Measurements from ENCODE around the gene HPCAL1.

HPCAL1 gene

DNA sequence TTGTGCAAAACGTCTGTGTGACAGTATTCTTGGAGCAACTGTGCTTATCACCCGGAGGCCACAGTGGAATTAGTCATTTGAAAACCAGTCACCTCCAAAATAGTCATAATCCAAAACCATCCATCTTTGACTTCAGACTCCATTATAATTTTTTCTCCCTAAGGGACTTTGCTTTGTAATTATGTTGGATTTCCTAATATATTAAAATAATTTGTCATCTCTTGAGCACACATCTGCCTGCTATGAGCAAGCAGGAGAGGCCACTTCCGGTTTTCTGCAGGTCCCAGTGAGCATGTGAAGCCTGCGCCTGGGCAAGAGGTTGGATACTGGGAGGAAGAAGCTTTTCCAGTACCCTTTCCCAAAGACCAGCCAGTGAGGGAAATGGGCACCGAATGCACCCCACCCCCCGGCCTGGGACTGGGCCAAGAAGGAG lies 87.7 kb downstream of the HPCAL1 start:
- DNase-seq (ENCODE audit: low read depth) = no peak

DNA sequence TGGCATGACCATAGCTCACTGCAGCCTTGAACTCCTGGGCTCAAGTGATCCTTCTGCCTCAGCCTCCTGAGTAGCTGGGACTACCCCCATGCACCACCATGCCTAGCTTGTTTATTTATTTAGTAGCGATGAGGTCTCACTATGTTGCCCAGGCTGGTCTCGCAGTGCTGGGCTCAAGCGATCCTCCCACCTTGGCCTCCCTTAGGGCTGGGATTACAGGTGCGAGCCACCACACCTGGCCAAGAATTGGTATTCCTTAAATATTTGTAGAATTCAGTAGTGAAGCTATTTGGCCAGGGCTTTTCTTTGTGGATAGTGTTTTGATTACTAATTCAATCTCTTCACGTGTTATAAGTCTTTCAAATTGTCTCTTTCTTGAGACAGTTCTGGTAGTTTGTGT lies 89.4 kb downstream of the HPCAL1 start:
- no peak for DNase-seq (ENCODE audit: low read depth)

DNA sequence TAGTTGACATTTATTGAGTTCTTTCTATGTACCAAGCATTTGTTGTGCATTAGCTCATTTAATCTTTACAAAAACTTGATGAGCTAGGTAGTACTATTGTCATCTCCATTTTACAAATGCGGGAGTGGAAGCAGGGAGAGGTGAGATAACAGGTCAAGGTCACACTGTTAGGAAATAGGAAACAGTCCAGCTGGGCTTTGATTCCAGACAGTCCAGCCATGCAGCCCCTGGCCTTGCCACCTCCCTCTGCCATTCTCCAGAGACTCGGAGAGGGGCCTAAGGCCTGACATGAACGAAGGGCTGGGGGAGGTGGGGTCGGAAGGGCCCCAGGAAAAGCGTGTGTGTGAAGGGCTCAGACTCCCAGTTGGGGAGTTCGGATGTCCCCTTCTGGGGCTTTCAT lies 89.8 kb downstream of the HPCAL1 start:
- no peak for DNase-seq (ENCODE audit: low read depth)

DNA sequence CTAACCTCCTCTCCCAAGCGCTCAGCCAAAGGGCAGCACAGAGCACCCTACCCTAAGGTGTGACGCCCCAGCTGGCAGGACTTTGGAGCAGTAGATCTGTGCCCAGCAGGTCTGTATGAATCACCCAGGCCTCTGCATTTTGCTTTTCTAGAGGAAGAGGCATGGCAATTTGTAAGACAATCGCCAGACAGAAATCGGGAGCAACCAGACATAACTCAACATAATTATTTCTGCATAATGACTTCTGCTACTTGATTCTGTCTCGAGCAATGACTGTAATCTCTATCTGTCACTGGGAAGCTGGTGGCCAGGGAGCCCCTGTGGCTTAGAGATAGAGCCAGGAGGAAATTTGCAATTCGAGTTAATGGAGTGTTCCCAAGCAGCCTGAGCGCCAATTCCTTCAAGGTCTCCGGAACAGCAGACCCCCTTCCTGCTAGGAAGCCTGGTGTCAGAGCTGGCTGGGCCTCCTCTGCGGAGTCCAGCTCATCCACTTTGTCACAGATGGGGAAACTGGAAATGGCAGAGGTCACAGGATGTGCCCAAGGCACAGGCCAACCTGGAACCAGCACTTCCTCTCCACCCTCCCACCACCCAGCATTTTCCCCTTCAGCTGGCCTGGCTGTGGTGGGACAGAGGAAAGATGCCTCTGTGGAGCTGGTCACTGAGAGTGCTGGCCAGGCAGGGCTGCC lies 90.4 kb downstream of the HPCAL1 start:
- DNase-seq (ENCODE audit: low read depth) = no peak

DNA sequence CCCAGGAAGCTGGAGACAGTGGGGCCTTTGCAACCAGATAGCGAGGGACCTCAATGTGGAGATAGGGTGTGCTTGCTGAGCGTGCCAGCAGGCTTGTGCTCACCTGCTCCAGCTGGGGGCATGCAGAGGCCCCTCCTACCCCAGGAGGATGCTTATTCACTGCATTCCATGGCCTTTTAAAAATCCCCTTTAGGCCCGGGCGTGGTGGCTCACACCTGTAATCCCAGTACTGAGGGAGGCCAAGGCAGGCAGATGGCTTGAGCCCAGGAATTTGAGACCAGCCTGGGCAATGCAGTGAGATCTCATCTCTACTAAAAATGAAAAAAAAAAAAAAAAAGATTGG lies 90.9 kb downstream of the HPCAL1 start:
- DNase-seq (ENCODE audit: low read depth) = no peak

DNA sequence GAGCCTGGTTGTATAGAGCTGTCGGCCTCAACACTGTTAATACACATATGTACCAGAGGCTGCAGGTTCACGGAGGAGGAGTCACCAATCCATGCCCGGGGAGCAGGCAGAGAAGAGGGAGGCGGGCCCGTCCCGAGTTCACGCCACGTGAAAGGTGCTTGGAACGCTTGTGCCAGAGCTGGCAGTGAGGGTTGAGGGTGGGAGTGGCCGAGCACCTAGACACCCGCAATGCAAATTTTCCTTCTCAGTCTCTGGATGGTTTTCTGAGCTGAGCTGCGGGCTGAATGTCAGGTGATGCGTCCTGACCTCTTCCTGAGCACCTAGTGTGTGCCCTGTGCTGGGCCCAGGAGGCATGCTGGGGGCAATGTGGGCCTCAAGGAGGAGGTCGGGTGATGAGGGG lies 93.2 kb downstream of the HPCAL1 start:
- no peak for DNase-seq (ENCODE audit: low read depth)

DNA sequence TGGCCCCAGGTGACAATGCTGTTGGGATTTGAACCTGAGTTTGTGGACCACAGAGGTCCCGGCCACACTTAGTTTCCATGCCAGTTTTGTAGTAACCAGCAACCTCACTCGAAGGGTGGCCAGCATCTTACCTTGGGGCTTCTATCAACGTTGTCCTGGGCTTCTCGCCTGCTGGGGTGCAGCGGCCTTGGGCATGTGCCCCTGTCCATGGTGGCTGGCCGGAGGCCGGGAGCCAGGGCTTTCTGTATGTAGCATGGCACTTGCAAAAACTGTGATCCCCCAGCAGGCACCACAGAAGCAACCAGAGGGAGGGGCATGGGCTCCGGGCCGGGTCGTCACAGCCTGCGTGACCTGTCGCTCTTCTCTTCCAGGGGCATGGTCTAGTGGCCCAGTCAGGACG lies 93.8 kb downstream of the HPCAL1 start:
- DNase-seq (ENCODE audit: low read depth) = no peak

DNA sequence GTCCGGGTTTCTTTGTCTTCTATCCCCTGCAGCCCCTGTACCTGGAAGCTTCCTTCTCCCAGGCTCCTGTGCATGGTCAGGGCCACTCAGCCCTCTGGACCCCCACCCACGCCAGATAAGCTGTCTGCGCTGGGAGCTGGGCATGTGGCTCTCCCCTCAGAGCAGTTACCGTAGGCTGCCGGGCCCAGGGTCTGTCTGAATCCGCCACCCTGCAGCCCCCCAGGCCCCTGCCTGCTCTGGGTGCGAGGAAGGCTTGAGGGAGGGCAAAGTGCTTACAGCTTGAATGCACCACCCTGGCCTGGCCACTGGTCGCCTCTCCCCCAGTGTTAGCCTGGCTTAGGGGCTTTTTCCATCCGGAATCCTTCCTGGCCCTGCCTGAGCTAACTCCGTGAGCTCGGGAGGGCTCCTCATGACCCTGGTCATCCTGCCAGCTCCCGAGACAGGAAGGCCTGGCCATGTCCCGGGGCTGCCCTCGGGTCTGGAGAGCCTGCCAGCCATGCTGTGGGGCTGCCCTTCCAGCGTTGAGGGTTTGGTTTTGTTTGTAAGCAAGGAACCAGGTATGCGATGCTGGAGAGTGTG lies 94.7 kb downstream of the HPCAL1 start:
- no peak for DNase-seq (ENCODE audit: low read depth)

DNA sequence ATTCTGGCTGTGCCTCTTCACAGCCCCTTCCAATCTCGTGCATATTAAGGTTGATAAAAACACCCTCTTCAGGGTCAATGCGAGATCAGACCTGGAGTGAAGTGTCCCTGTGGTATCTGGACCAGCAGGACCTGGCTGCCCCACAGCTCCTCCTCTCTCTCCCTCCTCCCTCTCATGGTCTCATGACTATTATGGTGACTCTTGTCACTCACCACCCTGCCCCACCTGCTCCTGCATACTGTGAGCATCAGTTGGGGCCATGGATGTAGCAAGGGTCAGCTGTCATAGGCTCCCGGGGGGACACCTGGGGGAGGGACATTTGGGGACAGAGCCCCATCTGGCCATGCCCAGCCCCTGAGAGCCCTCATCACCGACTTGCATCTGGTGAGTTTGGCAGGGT lies 95.2 kb downstream of the HPCAL1 start:
- DNase-seq (ENCODE audit: low read depth) = no peak

DNA sequence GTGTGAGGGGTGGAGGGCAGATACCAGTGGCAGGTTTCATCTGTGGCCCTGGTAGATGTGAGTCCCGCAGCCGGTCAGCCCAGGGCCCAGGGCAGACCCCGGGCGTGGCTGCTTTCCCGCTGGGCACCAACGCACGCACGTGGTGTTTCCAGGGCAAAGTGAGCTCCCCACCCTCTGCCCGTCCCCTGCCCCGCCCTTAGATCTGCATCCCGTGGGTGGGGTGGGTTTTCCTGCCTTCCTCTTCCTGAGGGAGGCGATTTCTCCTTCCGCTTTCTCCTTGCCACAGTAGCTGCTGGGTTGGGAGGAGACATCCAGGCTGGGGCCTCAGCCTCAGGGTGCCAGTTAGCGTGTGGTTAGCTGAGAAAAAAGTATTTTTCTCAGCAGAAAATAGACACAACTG lies 95.8 kb downstream of the HPCAL1 start:
- DNase-seq (ENCODE audit: low read depth) = no peak

DNA sequence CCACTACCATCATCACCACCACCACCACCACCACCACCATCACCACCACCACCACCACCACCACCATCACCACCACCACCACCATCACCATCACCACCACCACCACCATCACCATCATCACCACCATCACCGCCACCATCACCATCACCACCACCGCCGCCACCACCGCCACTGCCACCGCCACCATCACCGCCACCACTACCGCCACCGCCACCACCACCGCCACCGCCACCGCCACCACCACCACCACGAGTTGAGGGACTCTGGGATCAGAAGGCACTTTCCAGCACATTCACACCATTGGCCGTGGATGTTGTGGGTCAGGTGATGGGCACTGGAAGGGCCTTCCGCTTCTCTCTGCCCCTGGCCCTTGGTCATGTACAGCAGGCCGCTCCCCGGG lies 96.7 kb downstream of the HPCAL1 start:
- no peak for DNase-seq (ENCODE audit: low read depth)

DNA sequence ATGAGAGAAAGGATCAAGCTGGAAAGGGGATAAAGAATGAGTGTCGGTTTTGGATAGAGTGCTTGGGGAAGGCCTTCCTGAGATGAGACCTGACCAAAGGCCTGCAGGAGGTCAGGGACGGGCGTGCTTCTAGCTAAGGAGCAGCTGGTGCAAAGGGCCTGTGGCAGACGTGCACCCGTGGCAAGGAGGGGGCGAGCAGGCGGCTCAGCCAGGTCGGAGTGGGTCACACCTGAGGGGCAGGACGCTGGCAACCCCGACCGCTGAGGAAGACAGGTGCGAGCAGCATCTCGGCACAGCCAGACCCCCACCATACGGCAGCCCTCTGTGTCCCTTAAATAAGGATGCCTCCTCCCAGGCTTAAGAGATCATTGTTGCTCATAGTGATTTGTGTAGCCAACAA lies 97.3 kb downstream of the HPCAL1 start:
- no peak for DNase-seq (ENCODE audit: low read depth)

DNA sequence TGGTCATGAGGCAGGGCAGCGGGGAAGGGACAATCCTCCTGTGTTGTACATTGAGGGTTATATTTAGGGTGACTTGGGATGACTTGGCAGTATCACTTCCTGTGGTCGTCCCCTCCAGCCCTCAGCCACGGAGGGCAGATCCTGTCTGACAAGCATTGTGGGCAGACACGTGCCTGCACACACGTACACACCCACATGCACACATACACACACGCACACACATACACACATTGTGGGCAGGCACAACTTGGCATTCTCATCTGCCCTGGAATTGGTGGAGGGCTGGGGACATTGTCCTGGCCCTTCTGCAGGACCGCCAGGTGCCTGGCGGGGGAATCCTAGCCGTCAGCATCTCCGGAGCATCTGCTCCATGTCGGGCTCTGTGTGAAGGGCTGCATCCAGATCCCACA lies 97.9 kb downstream of the HPCAL1 start:
- no peak for DNase-seq (ENCODE audit: low read depth)

DNA sequence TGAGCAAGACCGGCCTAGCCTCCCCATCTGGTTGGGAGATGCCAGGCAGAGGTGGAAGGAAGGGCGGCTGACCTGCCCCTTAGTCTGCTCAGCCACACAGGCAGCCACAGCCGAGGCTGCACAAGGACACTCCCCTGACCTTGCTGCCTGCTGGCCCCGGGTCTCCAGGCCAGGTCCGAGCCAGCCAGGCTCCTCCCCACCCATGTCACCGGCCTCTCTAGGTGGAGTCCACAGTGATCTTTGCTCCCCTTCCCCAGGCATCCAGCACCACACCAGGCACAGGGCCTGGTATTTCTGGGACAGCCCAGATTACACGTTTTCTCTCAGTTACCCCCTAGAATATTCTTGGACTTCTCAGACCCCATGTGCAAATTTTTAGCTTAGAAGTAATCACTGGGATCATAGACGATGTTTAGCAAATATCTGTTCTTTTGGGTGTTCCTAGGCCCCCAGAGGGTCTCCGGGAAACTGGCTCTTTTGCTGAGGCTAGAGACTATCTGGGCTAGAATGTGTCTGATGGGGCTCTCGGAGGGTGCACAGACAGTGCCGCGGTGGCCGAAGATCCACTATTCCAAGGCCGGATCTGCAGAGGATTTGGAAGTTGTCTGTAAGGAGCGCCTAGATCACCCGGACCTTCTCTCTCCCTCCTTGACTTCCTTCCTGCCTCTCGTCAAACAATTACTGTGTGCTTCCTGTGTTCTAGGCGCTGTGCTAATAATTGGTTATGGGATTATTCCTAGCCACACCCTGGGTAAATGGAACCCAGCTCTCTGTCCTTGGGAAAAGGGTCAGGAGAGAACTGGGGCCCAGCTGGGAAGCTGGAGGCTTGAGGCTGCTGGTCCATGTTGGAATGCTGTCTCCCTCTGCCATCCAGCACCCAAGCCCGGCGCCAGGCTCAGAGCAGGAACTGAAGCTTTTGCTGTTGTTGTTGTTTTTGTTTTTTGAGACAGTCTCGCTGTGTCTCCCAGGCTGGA lies 98.6 kb downstream of the HPCAL1 start:
- DNase-seq (ENCODE audit: low read depth) = no peak

DNA sequence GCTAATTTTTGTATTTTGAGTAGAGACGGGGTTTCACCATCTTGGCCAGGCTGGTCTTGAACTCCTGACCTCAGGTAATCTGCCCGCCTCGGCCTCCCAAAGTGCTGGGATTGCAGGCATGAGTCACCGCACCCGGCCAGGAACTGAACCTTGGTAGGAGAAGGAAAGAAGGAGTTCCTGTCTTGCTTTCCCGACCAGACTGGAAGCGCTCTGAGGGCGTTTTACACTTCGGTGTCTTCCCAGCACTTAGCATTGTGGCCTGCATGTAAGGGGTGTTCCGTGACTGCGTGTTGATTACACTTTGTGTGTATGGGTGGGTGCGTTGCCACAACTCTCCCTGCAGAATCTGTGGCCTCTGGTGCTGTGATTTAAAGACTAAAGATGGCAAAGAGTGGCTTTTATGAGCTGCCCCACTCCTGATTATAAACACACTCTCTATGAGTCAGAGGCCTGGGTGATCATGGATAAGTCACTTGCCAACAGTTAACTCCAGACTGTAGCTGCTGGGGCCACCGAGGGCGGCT lies 99.4 kb downstream of the HPCAL1 start:
- DNase-seq (ENCODE audit: low read depth) = peak; percentile 39

DNA sequence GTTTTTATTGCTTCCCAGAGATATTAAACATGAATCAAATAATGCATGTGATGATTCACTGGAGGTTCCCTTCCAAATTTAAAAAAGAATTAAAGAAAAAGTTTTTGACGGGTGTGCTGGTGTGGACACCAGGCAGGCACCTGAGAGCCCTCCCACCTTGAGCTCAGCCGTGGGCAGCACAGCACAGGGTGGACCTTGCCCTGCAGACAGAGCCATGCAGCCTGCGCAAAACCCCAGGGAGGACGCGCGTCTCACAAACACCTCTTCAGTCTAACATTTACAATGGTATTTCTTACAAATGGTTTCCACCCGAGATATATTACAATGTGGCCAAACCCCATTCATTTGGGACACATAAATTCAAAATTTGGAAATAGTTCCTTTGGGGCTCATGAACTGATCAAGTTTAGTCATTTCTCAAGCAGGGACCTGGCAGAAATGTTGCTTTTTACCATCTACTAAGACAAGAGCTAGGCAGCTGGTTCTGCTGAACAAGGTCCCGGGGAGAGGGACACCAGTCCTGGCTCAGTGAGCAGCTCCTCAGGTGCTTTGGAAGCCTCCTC lies 100.0 kb downstream of the HPCAL1 start:
- no peak for DNase-seq (ENCODE audit: low read depth)

DNA sequence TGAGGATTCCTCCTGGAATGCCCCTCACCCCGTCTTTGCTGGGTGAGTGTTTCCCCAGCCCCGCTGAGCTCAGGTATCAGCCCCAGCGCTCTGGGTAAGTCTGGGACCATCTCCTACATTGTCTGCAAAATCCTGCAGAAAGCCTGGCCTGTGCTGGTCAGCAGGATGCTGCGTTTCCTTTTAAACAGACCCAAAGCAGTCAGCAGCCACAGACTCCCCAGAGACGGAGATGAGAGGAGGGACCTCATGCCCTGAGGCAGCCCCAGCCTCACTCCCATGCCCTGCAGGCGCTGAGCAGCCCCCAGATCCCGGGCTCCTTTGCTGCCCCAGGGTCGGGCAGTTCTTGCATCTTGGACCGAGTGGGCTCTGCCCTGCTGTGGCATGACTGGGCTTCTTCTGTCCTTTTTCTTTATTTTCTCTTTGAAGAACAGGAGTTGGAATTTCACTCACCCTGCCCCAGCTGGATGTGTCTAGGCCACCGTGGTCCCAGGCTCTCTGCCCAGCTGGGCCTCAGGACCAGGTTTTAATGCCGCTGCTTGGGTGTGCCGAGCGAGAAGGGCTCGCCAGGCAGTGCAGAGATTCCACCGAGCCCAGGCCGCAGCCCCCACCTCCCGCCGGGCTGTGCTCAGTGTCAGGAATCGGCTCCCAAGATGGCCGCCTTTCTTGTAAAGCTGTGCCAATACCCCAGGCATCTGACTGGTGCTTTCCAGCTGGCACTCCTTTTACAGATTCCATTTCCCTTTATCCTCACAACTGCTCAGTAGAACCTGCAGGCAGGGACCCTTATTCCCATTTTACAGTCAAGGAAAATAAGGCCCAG lies 101.8 kb downstream of the HPCAL1 start:
- DNase-seq (ENCODE audit: low read depth) = no peak

DNA sequence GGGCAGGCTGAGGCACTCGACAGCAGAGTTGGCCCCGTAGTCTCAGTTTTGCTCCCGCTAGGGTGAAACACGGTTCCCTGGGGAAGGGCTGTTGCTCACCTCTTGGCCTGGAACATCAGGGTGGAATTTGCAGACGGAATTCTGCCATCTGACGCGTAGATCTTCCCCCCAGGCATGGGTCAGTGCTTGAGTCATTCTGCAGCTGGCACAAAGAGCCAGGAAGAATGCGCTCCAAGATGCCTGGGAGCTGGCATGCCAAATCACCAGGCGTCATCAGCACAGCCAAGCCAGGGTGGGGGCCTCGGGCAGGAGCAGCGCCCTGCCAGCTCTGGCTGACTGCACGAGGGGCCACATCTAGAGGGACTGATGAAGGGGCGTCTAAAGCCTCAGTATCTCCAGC lies 102.7 kb downstream of the HPCAL1 start:
- DNase-seq (ENCODE audit: low read depth) = peak; percentile 55

DNA sequence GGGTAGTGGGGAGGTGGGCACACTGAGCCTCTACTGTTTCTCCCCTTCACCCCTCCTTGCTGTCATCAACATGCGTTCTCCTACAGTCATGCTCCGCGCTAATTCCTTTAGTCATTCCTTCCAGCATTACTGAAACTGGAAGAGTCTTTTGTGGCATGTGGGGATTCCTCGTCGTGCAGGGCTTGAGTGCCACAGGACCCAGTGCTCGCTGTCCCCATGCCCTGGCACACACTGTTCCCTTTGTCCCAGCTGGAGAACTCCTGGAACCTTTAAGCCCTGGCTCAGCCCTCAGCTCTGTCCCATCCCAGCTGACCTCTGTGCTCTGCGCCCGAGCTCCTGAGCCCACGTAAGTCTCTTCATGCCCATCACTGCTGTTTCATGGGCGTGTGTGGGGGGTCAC lies 103.3 kb downstream of the HPCAL1 start:
- no peak for DNase-seq (ENCODE audit: low read depth)

DNA sequence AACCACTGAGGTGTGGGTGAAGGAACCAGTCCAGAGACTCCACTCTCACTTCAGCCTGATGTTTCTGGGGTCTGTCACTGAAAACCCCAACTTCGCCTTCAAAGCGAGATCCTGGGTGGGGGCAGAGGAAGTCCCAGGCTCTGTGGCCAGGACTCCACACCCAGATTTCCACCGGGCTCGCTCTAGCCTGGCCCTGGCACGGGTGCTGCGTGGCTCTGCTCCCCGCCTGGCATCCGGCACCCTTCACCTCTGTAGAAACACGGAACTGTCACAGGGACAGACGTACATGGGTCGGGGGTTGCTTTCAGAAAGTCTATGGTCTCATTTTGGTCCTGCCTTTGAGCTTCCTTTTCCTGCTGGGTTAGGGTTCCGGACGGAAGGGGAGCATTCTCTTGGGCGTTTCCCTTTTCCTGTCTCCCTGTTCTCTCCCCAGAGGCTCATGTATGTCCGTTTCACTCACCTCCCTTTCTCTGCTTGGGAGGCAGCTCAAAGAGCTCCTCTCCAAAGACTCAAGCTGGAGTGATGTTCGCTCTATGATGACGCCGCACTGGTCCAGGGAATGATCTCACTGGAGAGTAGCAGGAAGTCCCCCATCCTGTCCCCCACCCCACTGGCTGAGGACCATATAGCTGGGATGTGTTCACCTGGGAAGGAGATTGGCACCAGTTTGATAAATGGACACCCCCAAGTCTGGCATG lies 103.9 kb downstream of the HPCAL1 start:
- DNase-seq (ENCODE audit: low read depth) = no peak

DNA sequence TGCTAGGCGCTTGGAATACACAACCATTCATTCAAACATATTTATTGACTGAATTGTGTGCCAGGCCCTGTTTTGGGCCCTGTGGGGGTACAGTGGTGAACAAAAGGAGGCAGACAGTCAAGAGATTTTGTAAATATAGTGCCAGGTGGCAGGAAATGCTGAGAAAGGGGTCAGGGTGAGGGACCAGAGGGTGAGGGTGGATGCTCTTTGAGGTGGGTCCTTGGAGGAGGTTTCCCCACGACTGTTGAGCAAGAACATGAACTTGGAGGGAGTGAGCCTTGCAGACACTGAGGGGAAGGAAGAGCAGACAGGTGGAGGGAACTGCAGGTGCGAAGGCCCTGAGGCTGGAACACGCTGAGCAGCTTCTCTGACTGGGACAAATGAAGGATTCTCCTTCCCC lies 104.7 kb downstream of the HPCAL1 start:
- DNase-seq (ENCODE audit: low read depth) = no peak
